GM23338 (cell line): ENCODE data around the gene PSMB7. TPM values are rescaled to one million over a fixed set of nuclear protein-coding genes. Genes with fewer than 3 reads are reported as not detected.

Experiments used
- ATAC-seq: fragments of 200-7000 bp; cut with Tn5 transposase; 3 replicates; pipeline ENCODE4 v1.9.1; 2020
- DNase-seq: peaks from one replicate; pipeline ENCODE4 v3.0.0-alpha.2; 2015; ENCODE audit warnings: low spot score
- H2AFZ ChIP-seq: fragments of 200-600 bp; sonication (generic); 2 replicates; pipeline ENCODE4 v1.8.0; 2016; ENCODE audit warnings: antibody characterized with exemption, mild to moderate bottlenecking, moderate library complexity
- H3F3A ChIP-seq: fragments of 200-600 bp; sonication (generic); replicated peaks from 2 replicates; pipeline ENCODE4 v1.8.0; 2017; ENCODE audit warnings: antibody characterized with exemption, mixed run types, low read depth
- H3K27ac ChIP-seq: fragments of 200-600 bp; sonication (generic); 2 replicates; pipeline ENCODE4 v1.6.1; 2016; ENCODE audit warnings: low read depth
- H3K27me3 ChIP-seq: fragments of 200-600 bp; sonication (generic); 2 replicates; pipeline ENCODE4 v1.8.0; 2016; ENCODE audit warnings: mild to moderate bottlenecking, mixed run types, moderate library complexity; ENCODE audit not compliant: insufficient read depth
- H3K36me3 ChIP-seq: fragments of 200-600 bp; sonication (generic); 2 replicates; pipeline ENCODE4 v1.8.0; 2016; ENCODE audit warnings: mild to moderate bottlenecking; ENCODE audit not compliant: insufficient read depth
- H3K4me1 ChIP-seq: fragments of 200-600 bp; sonication (generic); 2 replicates; pipeline ENCODE4 v1.8.0; 2016; ENCODE audit warnings: mild to moderate bottlenecking, moderate library complexity; ENCODE audit not compliant: insufficient read depth
- H3K4me2 ChIP-seq: fragments of 200-600 bp; sonication (generic); 2 replicates; pipeline ENCODE4 v1.7.1; 2017; ENCODE audit warnings: mixed run types
- H3K4me3 ChIP-seq: fragments of 200-600 bp; sonication (generic); 2 replicates; pipeline ENCODE4 v1.6.1; 2016; ENCODE audit warnings: mixed run types
- H3K79me2 ChIP-seq: fragments of 200-600 bp; sonication (generic); replicated peaks from 2 replicates; pipeline ENCODE4 v1.8.0; 2017; ENCODE audit warnings: mild to moderate bottlenecking; ENCODE audit not compliant: insufficient read depth
- H3K9me2 ChIP-seq: fragments of 200-600 bp; sonication (generic); 2 replicates; pipeline ENCODE4 v1.8.0; 2017; ENCODE audit not compliant: insufficient read depth
- H4K20me1 ChIP-seq: fragments of 200-600 bp; sonication (generic); replicated peaks from 2 replicates; pipeline ENCODE4 v1.8.0; 2017; ENCODE audit warnings: mild to moderate bottlenecking; ENCODE audit not compliant: insufficient read depth
- H3K27ac Mint-ChIP-seq: 2 replicates; pipeline ENCODE4 v1.8.0; 2020; ENCODE audit warnings: inconsistent platforms, mild to moderate bottlenecking, moderate library complexity, mixed read lengths
- H3K27me3 Mint-ChIP-seq: 3 replicates; pipeline ENCODE4 v1.8.0; 2022; ENCODE audit warnings: low read depth, mild to moderate bottlenecking, moderate library complexity, mixed read lengths, inconsistent platforms; ENCODE audit not compliant: insufficient read depth, poor library complexity
- H3K36me3 Mint-ChIP-seq: 3 replicates; pipeline ENCODE4 v1.8.0; 2021; ENCODE audit warnings: low read depth, mild to moderate bottlenecking, inconsistent platforms, moderate library complexity, mixed read lengths
- H3K4me1 Mint-ChIP-seq: 3 replicates; pipeline ENCODE4 v1.8.0; 2020; ENCODE audit warnings: mild to moderate bottlenecking, inconsistent platforms, mixed read lengths
- H3K4me3 Mint-ChIP-seq: 3 replicates; pipeline ENCODE4 v1.8.0; 2021; ENCODE audit warnings: moderate library complexity, mild to moderate bottlenecking, inconsistent platforms, mixed read lengths
- H3K9me3 Mint-ChIP-seq: 3 replicates; pipeline ENCODE4 v1.8.0; 2020; ENCODE audit warnings: moderate library complexity, mild to moderate bottlenecking, inconsistent platforms, mixed read lengths
- EZH2 ChIP-seq: fragments of 200-600 bp; sonication (generic); IDR thresholded peaks from one replicate; pipeline ENCODE4 v1.8.0; 2017; ENCODE audit warnings: antibody characterized with exemption, mild to moderate bottlenecking, low read depth; ENCODE audit not compliant: unreplicated experiment
- EZH2phosphoT487 ChIP-seq: fragments of 200-600 bp; sonication (generic); IDR thresholded peaks from one replicate; pipeline ENCODE4 v1.8.1; 2018; ENCODE audit warnings: antibody characterized with exemption; ENCODE audit not compliant: unreplicated experiment
- JUNB ChIP-seq: IDR thresholded peaks from one replicate; pipeline ENCODE4 v1.6.1; 2016; ENCODE audit warnings: antibody characterized with exemption; ENCODE audit not compliant: unreplicated experiment
- NANOG ChIP-seq: IDR thresholded peaks from 2 replicates; pipeline ENCODE4 v1.6.1; 2016; ENCODE audit warnings: antibody characterized with exemption, borderline replicate concordance
- POLR2AphosphoS5 ChIP-seq: IDR thresholded peaks from 2 replicates; pipeline ENCODE4 v1.6.1; 2016; ENCODE audit warnings: antibody characterized with exemption, low read depth
- STAT1 ChIP-seq: IDR thresholded peaks from one replicate; pipeline ENCODE4 v1.6.1; 2016; ENCODE audit warnings: antibody characterized with exemption; ENCODE audit not compliant: unreplicated experiment
- polyA plus RNA-seq: library from polyadenylated mRNA; unstranded; fragments of >200 nt; fragmentation: Nextera tagmentation; extraction: Ambion mirVana; gene quantifications from 2 replicates; pipeline ENCODE4 v1.2.1, GENCODE V29; 2016
- total RNA-seq: library from RNA; depleted of rRNA; stranded (reverse); fragments of >200 nt; shearing (Covaris generic); gene quantifications from 2 replicates; pipeline ENCODE4 v1.2.3, GENCODE V29; 2014
- TF ChIP-seq, protein P1 (sequence below): IDR thresholded peaks from 2 replicates; pipeline ENCODE4 v1.6.1; 2016; ENCODE audit warnings: antibody characterized with exemption
- TF ChIP-seq, protein P2 (sequence below), 2 experiments: fragments of 200-600 bp in 1 of 2; sonication (generic) in 1 of 2; conservative IDR thresholded peaks; 2 replicates each; pipeline versions ENCODE4 v1.5.1 to v1.6.1; 2016 to 2017; ENCODE audit warnings: antibody characterized with exemption in 2 of 2, low read depth in 2 of 2, mild to moderate bottlenecking in 2 of 2, moderate library complexity in 1 of 2

Gene PSMB7
- total and polyA plus RNA-seq, 2 experiments from 2014 or later, result 255 to 268 TPM

DNA sequence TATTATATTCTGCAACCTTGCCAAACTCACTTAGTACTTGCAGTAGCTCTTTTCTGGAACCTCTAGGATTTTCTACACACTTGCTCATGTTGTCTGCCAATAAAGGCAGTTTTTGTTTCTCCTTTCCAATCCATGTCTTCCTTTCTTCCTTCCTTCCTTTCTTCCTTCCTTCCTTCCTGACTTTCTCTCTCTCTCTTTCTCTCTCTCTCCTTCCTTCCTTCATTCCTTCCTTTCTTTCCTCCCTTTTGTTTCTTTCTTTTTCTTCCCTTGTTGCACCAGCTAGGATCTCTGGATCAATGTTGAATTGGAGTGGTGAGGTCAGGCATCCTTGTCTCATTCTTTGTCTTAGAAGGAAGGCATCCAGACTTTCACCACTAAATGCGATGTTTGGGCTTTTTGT, 47.5 kb upstream of the PSMB7 start:
- ATAC-seq (no peak), DNase-seq (no peak)
- TF ChIP-seq, protein P1, sequence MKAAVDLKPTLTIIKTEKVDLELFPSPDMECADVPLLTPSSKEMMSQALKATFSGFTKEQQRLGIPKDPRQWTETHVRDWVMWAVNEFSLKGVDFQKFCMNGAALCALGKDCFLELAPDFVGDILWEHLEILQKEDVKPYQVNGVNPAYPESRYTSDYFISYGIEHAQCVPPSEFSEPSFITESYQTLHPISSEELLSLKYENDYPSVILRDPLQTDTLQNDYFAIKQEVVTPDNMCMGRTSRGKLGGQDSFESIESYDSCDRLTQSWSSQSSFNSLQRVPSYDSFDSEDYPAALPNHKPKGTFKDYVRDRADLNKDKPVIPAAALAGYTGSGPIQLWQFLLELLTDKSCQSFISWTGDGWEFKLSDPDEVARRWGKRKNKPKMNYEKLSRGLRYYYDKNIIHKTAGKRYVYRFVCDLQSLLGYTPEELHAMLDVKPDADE, result no peak
- TF ChIP-seq EZH2phosphoT487, result no peak
- TF ChIP-seq EZH2, result no peak
- TF ChIP-seq NANOG, result no peak
- TF ChIP-seq, protein P2, sequence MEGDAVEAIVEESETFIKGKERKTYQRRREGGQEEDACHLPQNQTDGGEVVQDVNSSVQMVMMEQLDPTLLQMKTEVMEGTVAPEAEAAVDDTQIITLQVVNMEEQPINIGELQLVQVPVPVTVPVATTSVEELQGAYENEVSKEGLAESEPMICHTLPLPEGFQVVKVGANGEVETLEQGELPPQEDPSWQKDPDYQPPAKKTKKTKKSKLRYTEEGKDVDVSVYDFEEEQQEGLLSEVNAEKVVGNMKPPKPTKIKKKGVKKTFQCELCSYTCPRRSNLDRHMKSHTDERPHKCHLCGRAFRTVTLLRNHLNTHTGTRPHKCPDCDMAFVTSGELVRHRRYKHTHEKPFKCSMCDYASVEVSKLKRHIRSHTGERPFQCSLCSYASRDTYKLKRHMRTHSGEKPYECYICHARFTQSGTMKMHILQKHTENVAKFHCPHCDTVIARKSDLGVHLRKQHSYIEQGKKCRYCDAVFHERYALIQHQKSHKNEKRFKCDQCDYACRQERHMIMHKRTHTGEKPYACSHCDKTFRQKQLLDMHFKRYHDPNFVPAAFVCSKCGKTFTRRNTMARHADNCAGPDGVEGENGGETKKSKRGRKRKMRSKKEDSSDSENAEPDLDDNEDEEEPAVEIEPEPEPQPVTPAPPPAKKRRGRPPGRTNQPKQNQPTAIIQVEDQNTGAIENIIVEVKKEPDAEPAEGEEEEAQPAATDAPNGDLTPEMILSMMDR (conservative IDR thresholded peaks at IDR 0.05; ENCODE audit: low read depth in 2 of 2), result no peak
- no peaks in the 10 kb centered on the region for H3K4me1 ChIP-seq
- H2AFZ ChIP-seq, result no peak overlapping the region
- no peak overlapping the region for H3K27ac ChIP-seq
- no peaks in the 10 kb centered on the region for H3K79me2 ChIP-seq
- H3K9me2 ChIP-seq, result no peaks in the 10 kb centered on the region
- no peak overlapping the region for H3K4me2 ChIP-seq
- no peaks in the 10 kb centered on the region for H3F3A ChIP-seq
- no peaks in the 10 kb centered on the region for H3K4me1 Mint-ChIP-seq
- no peaks in the 10 kb centered on the region for H3K36me3 ChIP-seq
- H3K27me3 Mint-ChIP-seq, result peaks cover 2% of the 10 kb centered on the region
- no peak overlapping the region for H3K4me3 ChIP-seq
- H3K27ac Mint-ChIP-seq, result no peak overlapping the region
- H3K27me3 ChIP-seq, result no peaks in the 10 kb centered on the region
- no peaks in the 10 kb centered on the region for H3K36me3 Mint-ChIP-seq
- no peaks in the 10 kb centered on the region; the same call in 2 of the 3 replicates for H3K9me3 Mint-ChIP-seq
- H4K20me1 ChIP-seq, result no peaks in the 10 kb centered on the region; the same call in 1 of the 2 replicates
- H3K4me3 Mint-ChIP-seq, result no peak overlapping the region

DNA sequence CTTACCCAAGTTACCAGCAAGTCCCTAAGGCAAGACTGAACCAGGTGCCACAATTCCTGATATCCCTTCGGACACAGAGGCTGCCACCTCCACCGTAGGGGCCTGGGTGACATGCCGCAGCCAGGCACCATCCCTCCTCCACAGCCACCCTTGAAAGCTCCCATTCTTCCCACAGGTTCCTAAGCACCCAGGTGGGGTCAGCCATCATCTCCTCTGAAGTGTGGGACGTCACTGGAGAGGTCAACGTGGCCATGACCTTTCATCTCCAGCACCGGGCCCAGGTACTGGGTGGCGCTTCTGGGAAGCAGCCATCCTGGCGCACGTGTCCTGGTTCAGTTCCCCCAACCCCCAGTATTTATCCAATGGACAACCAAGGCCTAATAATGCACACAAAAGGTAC, 43.2 kb upstream of the PSMB7 start:
- Histone ChIP-seq H3K4me3 (no peak overlapping the region), H3K4me1 (no peaks in the 10 kb centered on the region), H3K79me2 (no peaks in the 10 kb centered on the region), H3K27ac (no peak overlapping the region), H4K20me1 (no peaks in the 10 kb centered on the region; the same call in 1 of the 2 replicates), H3K9me2 (no peaks in the 10 kb centered on the region), H3K36me3 (no peaks in the 10 kb centered on the region), H2AFZ (no peak overlapping the region), H3F3A (no peaks in the 10 kb centered on the region), H3K27me3 (no peaks in the 10 kb centered on the region), H3K4me2 (no peak overlapping the region)
- no peak overlapping the region for H3K4me3 Mint-ChIP-seq
- DNase-seq (no peak), ATAC-seq (no peak)
- no peaks in the 10 kb centered on the region; the same call in 2 of the 3 replicates for H3K9me3 Mint-ChIP-seq
- peaks cover 7% of the 10 kb centered on the region for H3K27me3 Mint-ChIP-seq
- H3K36me3 Mint-ChIP-seq, result no peaks in the 10 kb centered on the region
- TF ChIP-seq STAT1 (no peak), JUNB (no peak), POLR2AphosphoS5 (no peak)
- peaks cover 5% of the 10 kb centered on the region for H3K4me1 Mint-ChIP-seq
- no peak overlapping the region for H3K27ac Mint-ChIP-seq
